ENCODE measurements around the gene GPX8. TPM values are rescaled to one million over a fixed set of nuclear protein-coding genes. Genes with fewer than 3 reads are reported as not detected.
A peak's percentile ranks its signal among the peaks of the same experiment; 100 is the strongest.

Gene GPX8
- total and polyA plus RNA-seq, 2 of the 13 experiments (the other 11 are each of a cell fraction or from before 2014, with no cell fraction given) = 0.33 to 0.94 TPM

DNA sequence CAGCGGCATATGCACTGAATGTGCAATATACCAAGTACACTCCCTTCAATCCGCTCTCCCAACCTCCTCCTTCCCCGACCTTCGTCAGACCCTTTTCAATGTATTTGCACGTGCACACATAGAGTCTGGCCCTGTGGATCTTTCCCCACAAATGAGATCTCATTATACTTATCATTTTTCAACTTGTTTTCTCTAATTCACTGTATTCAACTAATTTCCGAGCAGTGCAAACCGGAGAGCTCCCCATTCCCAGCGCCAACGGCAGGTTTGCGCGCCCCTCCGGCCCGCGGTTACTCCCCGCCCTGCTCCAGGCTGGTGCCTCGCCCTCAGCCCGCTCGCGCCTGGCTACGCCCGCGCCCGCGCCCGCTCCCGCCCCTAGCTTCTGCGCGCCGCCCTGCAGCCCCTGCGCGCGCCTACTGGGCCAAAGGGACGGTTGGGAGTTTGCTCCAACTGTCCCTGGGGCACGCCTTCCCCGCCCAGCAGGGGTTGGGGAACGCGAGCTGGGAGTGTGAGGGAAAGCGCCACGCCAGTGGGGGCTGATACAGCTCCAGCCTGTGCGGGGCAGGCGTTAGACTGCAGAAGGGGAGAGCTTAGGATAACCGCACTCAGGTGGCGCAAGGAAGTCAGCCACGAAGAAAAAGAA, 16.3 kb downstream of the GPX8 start (continued):
- TF ChIP-seq, protein P1, sequence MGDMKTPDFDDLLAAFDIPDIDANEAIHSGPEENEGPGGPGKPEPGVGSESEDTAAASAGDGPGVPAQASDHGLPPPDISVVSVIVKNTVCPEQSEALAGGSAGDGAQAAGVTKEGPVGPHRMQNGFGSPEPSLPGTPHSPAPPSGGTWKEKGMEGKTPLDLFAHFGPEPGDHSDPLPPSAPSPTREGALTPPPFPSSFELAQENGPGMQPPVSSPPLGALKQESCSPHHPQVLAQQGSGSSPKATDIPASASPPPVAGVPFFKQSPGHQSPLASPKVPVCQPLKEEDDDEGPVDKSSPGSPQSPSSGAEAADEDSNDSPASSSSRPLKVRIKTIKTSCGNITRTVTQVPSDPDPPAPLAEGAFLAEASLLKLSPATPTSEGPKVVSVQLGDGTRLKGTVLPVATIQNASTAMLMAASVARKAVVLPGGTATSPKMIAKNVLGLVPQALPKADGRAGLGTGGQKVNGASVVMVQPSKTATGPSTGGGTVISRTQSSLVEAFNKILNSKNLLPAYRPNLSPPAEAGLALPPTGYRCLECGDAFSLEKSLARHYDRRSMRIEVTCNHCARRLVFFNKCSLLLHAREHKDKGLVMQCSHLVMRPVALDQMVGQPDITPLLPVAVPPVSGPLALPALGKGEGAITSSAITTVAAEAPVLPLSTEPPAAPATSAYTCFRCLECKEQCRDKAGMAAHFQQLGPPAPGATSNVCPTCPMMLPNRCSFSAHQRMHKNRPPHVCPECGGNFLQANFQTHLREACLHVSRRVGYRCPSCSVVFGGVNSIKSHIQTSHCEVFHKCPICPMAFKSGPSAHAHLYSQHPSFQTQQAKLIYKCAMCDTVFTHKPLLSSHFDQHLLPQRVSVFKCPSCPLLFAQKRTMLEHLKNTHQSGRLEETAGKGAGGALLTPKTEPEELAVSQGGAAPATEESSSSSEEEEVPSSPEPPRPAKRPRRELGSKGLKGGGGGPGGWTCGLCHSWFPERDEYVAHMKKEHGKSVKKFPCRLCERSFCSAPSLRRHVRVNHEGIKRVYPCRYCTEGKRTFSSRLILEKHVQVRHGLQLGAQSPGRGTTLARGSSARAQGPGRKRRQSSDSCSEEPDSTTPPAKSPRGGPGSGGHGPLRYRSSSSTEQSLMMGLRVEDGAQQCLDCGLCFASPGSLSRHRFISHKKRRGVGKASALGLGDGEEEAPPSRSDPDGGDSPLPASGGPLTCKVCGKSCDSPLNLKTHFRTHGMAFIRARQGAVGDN (CRISPR knock-in tag; IDR thresholded peaks at IDR 0.05) = peak; percentile 83
- TF ChIP-seq SMARCE1 (IDR thresholded peaks at IDR 0.05; ENCODE audit: borderline replicate concordance) (no peak), HNRNPK (IDR thresholded peaks at IDR 0.05; ENCODE audit: low read depth, low read length, poor library complexity, severe bottlenecking) (peak; percentile 49), HDAC1 (CRISPR knock-in tag; IDR thresholded peaks at IDR 0.05) (no peak), ZNF792 (CRISPR knock-in tag; IDR thresholded peaks at IDR 0.05) (no peak), NFIB (CRISPR knock-in tag; IDR thresholded peaks at IDR 0.05; ENCODE audit: borderline replicate concordance) (no peak), ERF (CRISPR knock-in tag; IDR thresholded peaks at IDR 0.05) (peak; percentile 24; the same call in 1 of the 2 replicates), POLR2AphosphoS2 (IDR thresholded peaks at IDR 0.05; ENCODE audit: low read depth, low read length) (no peak), GABPB1 (CRISPR knock-in tag; IDR thresholded peaks at IDR 0.05) (peak; percentile 49; the same call in 1 of the 2 replicates), ZEB1 (IDR thresholded peaks at IDR 0.05; ENCODE audit: insufficient replicate concordance, low read depth) (no peak), ZNF501 (CRISPR knock-in tag; IDR thresholded peaks at IDR 0.05) (no peak)
- TF ChIP-seq, protein P2, sequence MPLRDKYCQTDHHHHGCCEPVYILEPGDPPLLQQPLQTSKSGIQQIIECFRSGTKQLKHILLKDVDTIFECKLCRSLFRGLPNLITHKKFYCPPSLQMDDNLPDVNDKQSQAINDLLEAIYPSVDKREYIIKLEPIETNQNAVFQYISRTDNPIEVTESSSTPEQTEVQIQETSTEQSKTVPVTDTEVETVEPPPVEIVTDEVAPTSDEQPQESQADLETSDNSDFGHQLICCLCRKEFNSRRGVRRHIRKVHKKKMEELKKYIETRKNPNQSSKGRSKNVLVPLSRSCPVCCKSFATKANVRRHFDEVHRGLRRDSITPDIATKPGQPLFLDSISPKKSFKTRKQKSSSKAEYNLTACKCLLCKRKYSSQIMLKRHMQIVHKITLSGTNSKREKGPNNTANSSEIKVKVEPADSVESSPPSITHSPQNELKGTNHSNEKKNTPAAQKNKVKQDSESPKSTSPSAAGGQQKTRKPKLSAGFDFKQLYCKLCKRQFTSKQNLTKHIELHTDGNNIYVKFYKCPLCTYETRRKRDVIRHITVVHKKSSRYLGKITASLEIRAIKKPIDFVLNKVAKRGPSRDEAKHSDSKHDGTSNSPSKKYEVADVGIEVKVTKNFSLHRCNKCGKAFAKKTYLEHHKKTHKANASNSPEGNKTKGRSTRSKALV (CRISPR knock-in tag; IDR thresholded peaks at IDR 0.05) = peak; percentile 97; the same call in 1 of the 2 replicates
- TF ChIP-seq, protein P3, sequence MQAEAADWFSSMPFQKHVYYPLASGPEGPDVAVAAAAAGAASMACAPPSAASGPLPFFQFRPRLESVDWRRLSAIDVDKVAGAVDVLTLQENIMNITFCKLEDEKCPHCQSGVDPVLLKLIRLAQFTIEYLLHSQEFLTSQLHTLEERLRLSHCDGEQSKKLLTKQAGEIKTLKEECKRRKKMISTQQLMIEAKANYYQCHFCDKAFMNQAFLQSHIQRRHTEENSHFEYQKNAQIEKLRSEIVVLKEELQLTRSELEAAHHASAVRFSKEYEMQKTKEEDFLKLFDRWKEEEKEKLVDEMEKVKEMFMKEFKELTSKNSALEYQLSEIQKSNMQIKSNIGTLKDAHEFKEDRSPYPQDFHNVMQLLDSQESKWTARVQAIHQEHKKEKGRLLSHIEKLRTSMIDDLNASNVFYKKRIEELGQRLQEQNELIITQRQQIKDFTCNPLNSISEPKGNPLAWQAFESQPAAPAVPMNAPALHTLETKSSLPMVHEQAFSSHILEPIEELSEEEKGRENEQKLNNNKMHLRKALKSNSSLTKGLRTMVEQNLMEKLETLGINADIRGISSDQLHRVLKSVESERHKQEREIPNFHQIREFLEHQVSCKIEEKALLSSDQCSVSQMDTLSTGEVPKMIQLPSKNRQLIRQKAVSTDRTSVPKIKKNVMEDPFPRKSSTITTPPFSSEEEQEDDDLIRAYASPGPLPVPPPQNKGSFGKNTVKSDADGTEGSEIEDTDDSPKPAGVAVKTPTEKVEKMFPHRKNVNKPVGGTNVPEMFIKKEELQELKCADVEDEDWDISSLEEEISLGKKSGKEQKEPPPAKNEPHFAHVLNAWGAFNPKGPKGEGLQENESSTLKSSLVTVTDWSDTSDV (CRISPR knock-in tag; IDR thresholded peaks at IDR 0.05) = no peak
- TF ChIP-seq, protein P4, sequence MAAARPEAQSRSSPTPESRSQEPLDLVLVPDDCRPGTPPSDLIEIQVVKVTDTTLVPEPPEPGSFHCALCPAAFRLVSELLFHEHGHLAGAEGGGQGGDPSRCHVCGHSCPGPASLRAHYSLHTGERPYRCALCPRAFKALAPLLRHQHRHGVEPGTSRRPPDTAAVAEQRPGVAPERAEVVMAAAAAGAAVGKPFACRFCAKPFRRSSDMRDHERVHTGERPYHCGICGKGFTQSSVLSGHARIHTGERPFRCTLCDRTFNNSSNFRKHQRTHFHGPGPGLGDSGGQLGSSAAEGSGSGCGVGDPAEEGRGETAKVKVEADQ (CRISPR knock-in tag; IDR thresholded peaks at IDR 0.05; ENCODE audit: borderline replicate concordance) = no peak
- TF ChIP-seq, protein P5, sequence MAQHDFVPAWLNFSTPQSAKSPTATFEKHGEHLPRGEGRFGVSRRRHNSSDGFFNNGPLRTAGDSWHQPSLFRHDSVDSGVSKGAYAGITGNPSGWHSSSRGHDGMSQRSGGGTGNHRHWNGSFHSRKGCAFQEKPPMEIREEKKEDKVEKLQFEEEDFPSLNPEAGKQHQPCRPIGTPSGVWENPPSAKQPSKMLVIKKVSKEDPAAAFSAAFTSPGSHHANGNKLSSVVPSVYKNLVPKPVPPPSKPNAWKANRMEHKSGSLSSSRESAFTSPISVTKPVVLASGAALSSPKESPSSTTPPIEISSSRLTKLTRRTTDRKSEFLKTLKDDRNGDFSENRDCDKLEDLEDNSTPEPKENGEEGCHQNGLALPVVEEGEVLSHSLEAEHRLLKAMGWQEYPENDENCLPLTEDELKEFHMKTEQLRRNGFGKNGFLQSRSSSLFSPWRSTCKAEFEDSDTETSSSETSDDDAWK (CRISPR knock-in tag; IDR thresholded peaks at IDR 0.05) = no peak

Data from HepG2 (cell line).